Ovary (tissue), 3 donors: ENCODE data around the gene WWOX.

Experiments used
- CTCF ChIP-seq, 3 donors: fragments of 450-650 bp in 2 of 3; fragments of 200-600 bp in 1 of 3; IDR thresholded peaks; one replicate each; pipeline versions ENCODE4 v1.5.1 to v1.8.0; 2016 to 2022; ENCODE audit warnings: antibody characterized with exemption in 3 of 3, mild to moderate bottlenecking in 1 of 3
- EP300 ChIP-seq: sonication (generic); formaldehyde crosslinking; IDR thresholded peaks from one replicate; pipeline ENCODE4 v1.6.1; 2017; ENCODE audit warnings: antibody characterized with exemption
- donor health status: DM: no; HTN: no; CAD: no.

GRCh38 chr16:78142788-78143187 is 43.3 kb downstream of the WWOX start:
- TF ChIP-seq EP300 (no peak), CTCF (IDR thresholded peaks at IDR 0.05) (no peak)
